DND-41 (cell line): ENCODE measurements around the gene STAMBPL1.

Experiments
- ATAC-seq: fragments of 200-7000 bp; cut with Tn5 transposase; 3 replicates; pipeline ENCODE4 v1.9.1; 2021; ENCODE audit warnings: low read depth; ENCODE audit not compliant: insufficient read depth
- DNase-seq: peaks from one replicate; pipeline ENCODE4 v3.0.0-alpha.2; 2020
- H2AFZ ChIP-seq: 2 replicates; pipeline ENCODE4 v1.6.0; 2012; ENCODE audit warnings: low read depth, low read length
- H3K27ac ChIP-seq: 2 replicates; pipeline ENCODE4 v1.5.1; 2012; ENCODE audit warnings: low read length, inconsistent platforms
- H3K27me3 ChIP-seq: fragments of 200-600 bp; sonication (generic); 2 replicates; pipeline ENCODE4 v1.6.0; 2012; ENCODE audit warnings: low read length, mild to moderate bottlenecking, inconsistent platforms; ENCODE audit not compliant: insufficient read depth, poor library complexity
- H3K36me3 ChIP-seq: 2 replicates; pipeline ENCODE4 v1.5.1; 2012; ENCODE audit warnings: low read length, inconsistent platforms; ENCODE audit not compliant: insufficient read depth
- H3K4me1 ChIP-seq: 2 replicates; pipeline ENCODE4 v1.5.1; 2012; ENCODE audit warnings: mild to moderate bottlenecking, low read length; ENCODE audit not compliant: insufficient read depth
- H3K4me2 ChIP-seq: 2 replicates; pipeline ENCODE4 v1.6.0; 2012; ENCODE audit warnings: mild to moderate bottlenecking, moderate library complexity, low read length, inconsistent platforms; ENCODE audit not compliant: insufficient read depth
- H3K4me3 ChIP-seq, 2 experiments: fragments of 200-600 bp in 1 of 2; shearing (Covaris generic) in 1 of 2; 2 replicates each; pipeline ENCODE4 v1.5.1; 2012 to 2016; ENCODE audit warnings: inconsistent platforms in 2 of 2, low read length in 2 of 2, mild to moderate bottlenecking in 2 of 2, low read depth in 1 of 2, moderate library complexity in 1 of 2
- H3K79me2 ChIP-seq: 2 replicates; pipeline ENCODE4 v1.6.0; 2012; ENCODE audit warnings: low read length, inconsistent platforms; ENCODE audit not compliant: insufficient read depth
- H3K9ac ChIP-seq: 2 replicates; pipeline ENCODE4 v1.6.0; 2012; ENCODE audit warnings: low read depth, mild to moderate bottlenecking, inconsistent platforms, low read length, moderate library complexity
- H3K9me3 ChIP-seq: 2 replicates; pipeline ENCODE4 v1.5.1; 2012; ENCODE audit warnings: low read length, moderate library complexity, mild to moderate bottlenecking, inconsistent platforms; ENCODE audit not compliant: insufficient read depth, severe bottlenecking
- H4K20me1 ChIP-seq: 2 replicates; pipeline ENCODE4 v1.6.0; 2012; ENCODE audit warnings: low read length; ENCODE audit not compliant: insufficient read depth
- CTCF ChIP-seq: IDR thresholded peaks from 2 replicates; pipeline ENCODE4 v1.5.1; 2012; ENCODE audit warnings: borderline replicate concordance, low read length, moderate library complexity, mild to moderate bottlenecking; ENCODE audit not compliant: poor library complexity, severe bottlenecking; ENCODE audit errors: extremely low read depth
- EZH2 ChIP-seq: IDR thresholded peaks from 3 replicates; pipeline ENCODE4 v1.6.1; 2012; ENCODE audit warnings: borderline replicate concordance, low read depth, mild to moderate bottlenecking, moderate library complexity, low read length, inconsistent platforms; ENCODE audit not compliant: severe bottlenecking

STAMBPL1 gene

GRCh38 chr10:88915781-88916180 is 35.7 kb downstream of the STAMBPL1 start:
- no peak for TF ChIP-seq EZH2
- no peak for TF ChIP-seq CTCF
- Histone ChIP-seq H4K20me1 (no peaks in the 10 kb centered on the region), H3K27me3 (no peaks in the 10 kb centered on the region), H3K36me3 (peaks cover 83% of the 10 kb centered on the region), H3K9ac (no peak overlapping the region), H3K4me2 (no peak overlapping the region), H3K9me3 (no peaks in the 10 kb centered on the region), H3K27ac (no peak overlapping the region), H3K4me1 (no peaks in the 10 kb centered on the region), H3K79me2 (no peaks in the 10 kb centered on the region), H3K4me3 (no peak overlapping the region), H2AFZ (no peak overlapping the region)
- ATAC-seq (no peak), DNase-seq (no peak)

GRCh38 chr10:88916231-88916630 is 36.2 kb downstream of the STAMBPL1 start:
- TF ChIP-seq EZH2: no peak
- TF ChIP-seq CTCF: no peak
- Histone ChIP-seq H3K79me2 (no peaks in the 10 kb centered on the region), H4K20me1 (no peaks in the 10 kb centered on the region), H3K27me3 (no peaks in the 10 kb centered on the region), H3K9ac (no peak overlapping the region), H3K4me1 (no peaks in the 10 kb centered on the region), H3K9me3 (no peaks in the 10 kb centered on the region), H3K4me3 (no peak overlapping the region), H2AFZ (no peak overlapping the region), H3K4me2 (no peak overlapping the region), H3K27ac (no peak overlapping the region), H3K36me3 (peaks cover 81% of the 10 kb centered on the region)
- DNase-seq (no peak), ATAC-seq (no peak)

GRCh38 chr10:88916986-88917385 is 36.9 kb downstream of the STAMBPL1 start:
- Histone ChIP-seq H2AFZ (no peak overlapping the region), H3K4me1 (no peaks in the 10 kb centered on the region), H4K20me1 (no peaks in the 10 kb centered on the region), H3K79me2 (no peaks in the 10 kb centered on the region), H3K27ac (no peak overlapping the region), H3K4me2 (no peak overlapping the region), H3K9me3 (no peaks in the 10 kb centered on the region), H3K36me3 (peaks cover 81% of the 10 kb centered on the region), H3K27me3 (no peaks in the 10 kb centered on the region), H3K4me3 (no peak overlapping the region), H3K9ac (no peak overlapping the region)
- DNase-seq: no peak
- ATAC-seq: no peak
- TF ChIP-seq EZH2 (no peak), CTCF (no peak)

GRCh38 chr10:88918191-88918905 is 38.3 kb downstream of the STAMBPL1 start:
- Histone ChIP-seq H3K4me1 (no peaks in the 10 kb centered on the region), H3K27ac (no peak overlapping the region), H3K9ac (no peak overlapping the region), H3K4me2 (no peak overlapping the region), H3K27me3 (no peaks in the 10 kb centered on the region), H3K79me2 (no peaks in the 10 kb centered on the region), H4K20me1 (no peaks in the 10 kb centered on the region), H2AFZ (no peak overlapping the region), H3K4me3 (no peak overlapping the region), H3K9me3 (no peaks in the 10 kb centered on the region), H3K36me3 (peaks cover 79% of the 10 kb centered on the region)
- no peak for ATAC-seq
- no peak for TF ChIP-seq CTCF
- no peak for DNase-seq
